SK-N-MC (cell line): ENCODE measurements around the gene UBE2E2.

Experiments used
- EZH2 ChIP-seq: fragments of 200-600 bp; sonication (generic); IDR thresholded peaks from one replicate; pipeline ENCODE4 v1.6.1; 2017; ENCODE audit warnings: antibody characterized with exemption
- FOXP2 ChIP-seq: optimal IDR thresholded peaks from 2 replicates; pipeline ENCODE3; 2011; ENCODE audit warnings: mild to moderate bottlenecking, moderate library complexity; ENCODE audit not compliant: insufficient read depth; ENCODE audit errors: extremely low read length, control extremely low read depth
- POLR2AphosphoS5 ChIP-seq: IDR thresholded peaks from 2 replicates; pipeline ENCODE4 v1.6.1; 2012; ENCODE audit warnings: mild to moderate bottlenecking, low read depth, low read length, borderline replicate concordance

GRCh38 chr3:23259515-23259914, 56.4 kb downstream of the UBE2E2 start:
- TF ChIP-seq EZH2 (no peak), POLR2AphosphoS5 (no peak), FOXP2 (no peak)
